OCI-LY7 (cell line): ENCODE data around the gene ZNF441. TPM values are rescaled to one million over a fixed set of nuclear protein-coding genes. Genes with fewer than 3 reads are reported as not detected.

ENCODE experiments used
- BruUV-seq: library from RNA; stranded (reverse); fragments of 400-500 nt; replicated peaks from 2 replicates; lab custom pipeline; 2021; lab: Mats Ljungman, UMichigan
- CTCF ChIA-PET: fragments of 300-600 bp; sonication (Branson Sonifier 250); formaldehyde crosslinking; loops from one replicate; lab custom pipeline; 2022; ENCODE audit warnings: antibody characterized with exemption; ENCODE audit not compliant: unreplicated experiment; lab: Charles Lee
- POLR2A ChIA-PET: fragments of 300-600 bp; sonication (Branson Sonifier 250); formaldehyde crosslinking; loops from one replicate; lab custom pipeline; 2022; ENCODE audit warnings: antibody characterized with exemption; lab: Charles Lee
- DNase-seq: peaks from one replicate; pipeline ENCODE4 v3.0.0-alpha.2; 2015; ENCODE audit warnings: low spot score
- H2AFZ ChIP-seq: fragments of 200-600 bp; sonication (generic), shearing (Covaris generic); 2 replicates; pipeline ENCODE4 v1.6.1; 2014; ENCODE audit warnings: mild to moderate bottlenecking, antibody characterized with exemption, low read length, moderate library complexity
- H3K27ac ChIP-seq: fragments of 200-600 bp; sonication (generic); 2 replicates; pipeline ENCODE4 v1.5.1; 2014; ENCODE audit warnings: mixed run types, low read depth, mild to moderate bottlenecking, moderate library complexity, low read length, inconsistent platforms; ENCODE audit not compliant: poor library complexity, severe bottlenecking
- H3K36me3 ChIP-seq: fragments of 200-600 bp; sonication (generic); 2 replicates; pipeline ENCODE4 v1.6.1; 2014; ENCODE audit warnings: mild to moderate bottlenecking, antibody characterized with exemption, low read length, moderate library complexity, mixed read lengths; ENCODE audit not compliant: insufficient read depth
- H3K4me1 ChIP-seq: fragments of 200-600 bp; sonication (generic); 2 replicates; pipeline ENCODE4 v1.5.1; 2014; ENCODE audit warnings: mild to moderate bottlenecking, low read length; ENCODE audit not compliant: insufficient read depth, poor library complexity, severe bottlenecking
- H3K4me2 ChIP-seq: fragments of 200-600 bp; sonication (generic); 2 replicates; pipeline ENCODE4 v1.6.1; 2014; ENCODE audit warnings: mild to moderate bottlenecking, low read length
- H3K4me3 ChIP-seq: fragments of 200-600 bp; sonication (generic); 2 replicates; pipeline ENCODE4 v1.5.1; 2014; ENCODE audit warnings: mild to moderate bottlenecking, low read depth, low read length; ENCODE audit not compliant: poor library complexity, severe bottlenecking
- H3K79me2 ChIP-seq: fragments of 200-600 bp; sonication (generic); 2 replicates; pipeline ENCODE4 v1.6.1; 2016; ENCODE audit warnings: low read depth, mild to moderate bottlenecking, low read length, moderate library complexity, mixed read lengths; ENCODE audit not compliant: insufficient read depth
- H3K9me2 ChIP-seq: fragments of 200-600 bp; sonication (generic); 2 replicates; pipeline ENCODE4 v1.6.1; 2016; ENCODE audit warnings: mild to moderate bottlenecking, low read length, mixed read lengths; ENCODE audit not compliant: insufficient read depth
- H3K9me3 ChIP-seq: fragments of 200-600 bp; sonication (generic); 2 replicates; pipeline ENCODE4 v1.6.1; 2014; ENCODE audit warnings: mild to moderate bottlenecking, mixed run types, low read length, mixed read lengths
- H4K20me1 ChIP-seq: fragments of 200-600 bp; sonication (generic); 2 replicates; pipeline ENCODE4 v1.6.1; 2014; ENCODE audit warnings: mild to moderate bottlenecking, antibody characterized with exemption, low read length, moderate library complexity, mixed read lengths; ENCODE audit not compliant: insufficient read depth
- EZH2phosphoT487 ChIP-seq: fragments of 200-600 bp; sonication (generic); IDR thresholded peaks from 2 replicates; pipeline ENCODE4 v1.6.1; 2018; ENCODE audit warnings: low read depth, borderline replicate concordance, mild to moderate bottlenecking, mixed run types, antibody characterized with exemption, low read length, moderate library complexity, mixed read lengths
- intact Hi-C: fragments of 100-400 bp; cut with micrococcal nuclease; formaldehyde crosslinking; loops from one replicate; pipeline ENCODE4 v1.10.0; 2022; ENCODE audit not compliant: unreplicated experiment
- total RNA-seq, 2 experiments: library from RNA; depleted of rRNA in 1 of 2; stranded (reverse); fragments of >200 nt in 1 of 2; shearing (Covaris generic) in 1 of 2; gene quantifications; 2 replicates each; pipeline ENCODE4 v1.2.3, GENCODE V29; 2014 to 2022
- TF ChIP-seq, protein P1 (sequence below): fragments of 200-600 bp; sonication (generic); conservative IDR thresholded peaks from 2 replicates; pipeline ENCODE4 v1.5.1; 2014; ENCODE audit warnings: mild to moderate bottlenecking, antibody characterized with exemption, low read length, moderate library complexity, mixed read lengths

ZNF441 gene
- total RNA-seq, 2 experiments from 2014 or later, result 8.4 to 14.5 TPM

- no TSS peak for BruUV-seq
- intact Hi-C loops, result no loop called here
- H3K9me3 ChIP-seq, result peaks cover 30% of the 10 kb centered on the region
- DNase-seq, result no peak
- H4K20me1 ChIP-seq, result no peaks in the 10 kb centered on the region
- no peak overlapping the region for H2AFZ ChIP-seq
- H3K9me2 ChIP-seq, result no peaks in the 10 kb centered on the region
- POLR2A ChIA-PET, result no interaction called here
- H3K36me3 ChIP-seq, result no peaks in the 10 kb centered on the region
- H3K4me1 ChIP-seq, result no peaks in the 10 kb centered on the region
- no peak overlapping the region for H3K4me3 ChIP-seq
- H3K79me2 ChIP-seq, result no peaks in the 10 kb centered on the region
- CTCF ChIA-PET, result no interaction called here
- no peak overlapping the region for H3K4me2 ChIP-seq
- H3K27ac ChIP-seq, result no peak overlapping the region
- TF ChIP-seq, protein P1, sequence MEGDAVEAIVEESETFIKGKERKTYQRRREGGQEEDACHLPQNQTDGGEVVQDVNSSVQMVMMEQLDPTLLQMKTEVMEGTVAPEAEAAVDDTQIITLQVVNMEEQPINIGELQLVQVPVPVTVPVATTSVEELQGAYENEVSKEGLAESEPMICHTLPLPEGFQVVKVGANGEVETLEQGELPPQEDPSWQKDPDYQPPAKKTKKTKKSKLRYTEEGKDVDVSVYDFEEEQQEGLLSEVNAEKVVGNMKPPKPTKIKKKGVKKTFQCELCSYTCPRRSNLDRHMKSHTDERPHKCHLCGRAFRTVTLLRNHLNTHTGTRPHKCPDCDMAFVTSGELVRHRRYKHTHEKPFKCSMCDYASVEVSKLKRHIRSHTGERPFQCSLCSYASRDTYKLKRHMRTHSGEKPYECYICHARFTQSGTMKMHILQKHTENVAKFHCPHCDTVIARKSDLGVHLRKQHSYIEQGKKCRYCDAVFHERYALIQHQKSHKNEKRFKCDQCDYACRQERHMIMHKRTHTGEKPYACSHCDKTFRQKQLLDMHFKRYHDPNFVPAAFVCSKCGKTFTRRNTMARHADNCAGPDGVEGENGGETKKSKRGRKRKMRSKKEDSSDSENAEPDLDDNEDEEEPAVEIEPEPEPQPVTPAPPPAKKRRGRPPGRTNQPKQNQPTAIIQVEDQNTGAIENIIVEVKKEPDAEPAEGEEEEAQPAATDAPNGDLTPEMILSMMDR, result no peak
Observed at GRCh38 chr19:11749751-11750150, 17.0 kb upstream of the ZNF441 start.

- Histone ChIP-seq H3K79me2 (no peaks in the 10 kb centered on the region), H3K36me3 (no peaks in the 10 kb centered on the region), H3K9me2 (no peaks in the 10 kb centered on the region), H3K4me2 (no peak overlapping the region), H3K4me1 (no peaks in the 10 kb centered on the region), H4K20me1 (no peaks in the 10 kb centered on the region), H3K27ac (no peak overlapping the region), H3K4me3 (no peak overlapping the region), H3K9me3 (peaks cover 26% of the 10 kb centered on the region), H2AFZ (no peak overlapping the region)
- no TSS peak for BruUV-seq
- no peak for DNase-seq
- TF ChIP-seq, protein P1, result no peak
- no peak for TF ChIP-seq EZH2phosphoT487
- intact Hi-C loops, result no loop called here
- POLR2A ChIA-PET, result no interaction called here
- CTCF ChIA-PET, result no interaction called here
Observed at GRCh38 chr19:11752244-11752736, 14.5 kb upstream of the ZNF441 start.

DNA sequence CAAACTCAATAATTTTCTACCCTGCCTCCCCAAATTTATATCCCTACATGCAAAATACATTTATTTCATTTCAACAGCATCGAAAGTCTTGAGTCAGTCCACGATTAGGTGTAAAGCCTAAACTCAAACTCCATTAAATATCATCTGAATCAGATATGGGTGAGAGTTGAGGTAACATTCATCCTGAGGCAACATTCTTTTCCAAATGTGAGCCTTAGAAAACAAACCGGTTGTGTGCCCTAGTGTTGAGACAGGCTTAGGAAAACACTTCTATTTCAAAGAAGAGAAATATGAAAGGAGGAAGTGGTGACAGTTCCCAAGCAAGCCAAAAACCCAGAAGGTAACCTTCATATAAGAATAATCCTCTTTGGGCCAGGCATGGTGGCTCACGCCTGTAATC lies 12.1 kb upstream of the ZNF441 start:
- Histone ChIP-seq H3K4me3 (no peak overlapping the region), H3K9me3 (peaks cover 14% of the 10 kb centered on the region; the same call in 1 of the 2 replicates), H3K4me1 (no peaks in the 10 kb centered on the region), H3K9me2 (no peaks in the 10 kb centered on the region), H3K27ac (no peak overlapping the region), H2AFZ (no peak overlapping the region), H3K36me3 (no peaks in the 10 kb centered on the region), H3K79me2 (no peaks in the 10 kb centered on the region), H3K4me2 (no peak overlapping the region), H4K20me1 (no peaks in the 10 kb centered on the region)
- TF ChIP-seq, protein P1, result no peak
- TF ChIP-seq EZH2phosphoT487, result no peak
- POLR2A ChIA-PET, result interaction anchor here (0.5 kb wide), 1 partner anchor 388 kb away, joined by 3 read pairs; no protein-coding TSS in a partner anchor
- CTCF ChIA-PET, result no interaction called here
- BruUV-seq, result no TSS peak
- intact Hi-C loops, result no loop called here
- DNase-seq, result no peak
